ENCODE data around the gene ZNF653.
A peak's percentile ranks its signal among the peaks of the same experiment; 100 is the strongest.

Gene ZNF653

DNA sequence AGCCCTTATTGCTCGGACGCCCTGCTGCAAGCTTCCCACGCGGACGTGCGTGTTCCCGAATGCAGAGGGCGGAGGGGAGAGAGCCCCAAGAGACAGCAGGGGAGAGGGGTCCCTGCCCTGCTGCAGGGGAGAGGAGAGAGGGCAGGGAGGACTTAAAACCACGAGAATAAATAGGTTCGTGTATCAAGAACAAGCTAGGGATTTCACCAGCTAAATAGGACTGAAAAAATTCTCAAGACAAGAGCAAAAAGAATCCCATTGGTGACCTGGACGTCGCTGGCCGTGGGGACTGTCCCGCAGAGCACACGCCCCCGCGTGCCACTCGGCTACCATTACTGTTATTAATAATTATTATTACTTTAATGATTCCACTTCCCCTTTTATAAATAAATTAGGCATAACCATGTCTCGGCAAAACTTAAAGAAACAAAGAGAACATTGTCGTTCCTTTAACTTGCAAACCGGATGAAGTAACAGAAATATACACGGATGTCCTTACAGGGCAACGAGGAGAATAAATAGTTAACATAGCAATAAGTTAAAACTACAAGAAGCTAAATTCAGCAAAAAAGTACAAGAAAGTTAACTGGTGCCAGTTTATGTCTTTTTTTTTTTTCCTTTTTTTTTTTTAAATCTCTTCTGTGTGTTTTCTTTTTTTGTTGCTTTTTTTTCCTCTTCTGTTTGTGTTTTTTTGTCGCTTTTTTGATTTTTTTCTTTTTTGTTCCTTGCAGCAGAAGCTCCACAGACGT lies 53.6 kb downstream of the ZNF653 start:
- Histone ChIP-seq H3K9me3 (ENCODE audit: control insufficient read depth, insufficient read depth, low read depth, low read length) (no peaks in the 10 kb centered on the region), H3K4me3 (ENCODE audit: low read depth, low read length) (peak overlapping the region; percentile 10; the same call in 1 of the 2 replicates), H3K27ac (ENCODE audit: low read depth, low read length) (peak overlapping the region; percentile 33; the same call in 1 of the 2 replicates), H3K4me1 (ENCODE audit: control insufficient read depth, insufficient read depth, low read length) (peaks cover 23% of the 10 kb centered on the region), H3K27me3 (ENCODE audit: control insufficient read depth, insufficient read depth, low read length) (no peaks in the 10 kb centered on the region), H3K9ac (ENCODE audit: low read length) (no peak overlapping the region), H3K36me3 (ENCODE audit: control insufficient read depth, insufficient read depth, low read length) (peaks cover 31% of the 10 kb centered on the region)

DNA sequence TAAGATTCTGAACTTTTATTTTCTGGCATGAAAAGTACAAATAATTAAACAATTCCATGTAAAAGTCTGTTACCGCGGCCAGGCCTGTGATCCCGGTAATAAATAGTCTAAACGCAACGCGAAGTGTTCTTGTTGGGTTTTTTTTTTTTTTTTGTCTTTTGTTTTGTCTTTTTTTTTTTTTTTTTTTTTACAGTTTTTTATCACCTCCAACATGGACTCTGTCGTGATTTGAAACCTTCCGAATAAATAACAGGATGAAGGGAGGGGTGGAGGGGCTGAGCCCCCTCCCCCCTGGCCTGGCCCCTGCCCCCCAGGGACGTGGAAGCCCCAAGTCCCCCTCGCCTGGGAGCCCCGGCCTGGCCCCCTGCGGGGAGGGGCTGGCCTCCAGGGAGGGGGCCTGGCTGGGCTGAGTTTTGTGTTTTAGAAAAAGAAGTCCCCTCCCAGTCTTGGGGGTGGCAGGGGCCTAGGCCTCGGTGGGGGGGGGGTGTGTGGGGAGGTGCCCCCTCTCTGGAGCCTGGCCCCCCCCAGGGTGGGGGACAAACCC lies 54.2 kb downstream of the ZNF653 start:
- Histone ChIP-seq H3K9me3 (ENCODE audit: control insufficient read depth, insufficient read depth, low read depth, low read length) (no peaks in the 10 kb centered on the region), H3K9ac (ENCODE audit: low read length) (no peak overlapping the region), H3K27ac (ENCODE audit: low read depth, low read length) (0 out of 2 replicates have a peak overlapping the region, but pooled peaks have one; percentile 33), H3K27me3 (ENCODE audit: control insufficient read depth, insufficient read depth, low read length) (no peaks in the 10 kb centered on the region), H3K4me3 (ENCODE audit: low read depth, low read length) (no peak overlapping the region; the same call in 1 of the 2 replicates), H3K4me1 (ENCODE audit: control insufficient read depth, insufficient read depth, low read length) (peaks cover 23% of the 10 kb centered on the region), H3K36me3 (ENCODE audit: control insufficient read depth, insufficient read depth, low read length) (peaks cover 34% of the 10 kb centered on the region)

DNA sequence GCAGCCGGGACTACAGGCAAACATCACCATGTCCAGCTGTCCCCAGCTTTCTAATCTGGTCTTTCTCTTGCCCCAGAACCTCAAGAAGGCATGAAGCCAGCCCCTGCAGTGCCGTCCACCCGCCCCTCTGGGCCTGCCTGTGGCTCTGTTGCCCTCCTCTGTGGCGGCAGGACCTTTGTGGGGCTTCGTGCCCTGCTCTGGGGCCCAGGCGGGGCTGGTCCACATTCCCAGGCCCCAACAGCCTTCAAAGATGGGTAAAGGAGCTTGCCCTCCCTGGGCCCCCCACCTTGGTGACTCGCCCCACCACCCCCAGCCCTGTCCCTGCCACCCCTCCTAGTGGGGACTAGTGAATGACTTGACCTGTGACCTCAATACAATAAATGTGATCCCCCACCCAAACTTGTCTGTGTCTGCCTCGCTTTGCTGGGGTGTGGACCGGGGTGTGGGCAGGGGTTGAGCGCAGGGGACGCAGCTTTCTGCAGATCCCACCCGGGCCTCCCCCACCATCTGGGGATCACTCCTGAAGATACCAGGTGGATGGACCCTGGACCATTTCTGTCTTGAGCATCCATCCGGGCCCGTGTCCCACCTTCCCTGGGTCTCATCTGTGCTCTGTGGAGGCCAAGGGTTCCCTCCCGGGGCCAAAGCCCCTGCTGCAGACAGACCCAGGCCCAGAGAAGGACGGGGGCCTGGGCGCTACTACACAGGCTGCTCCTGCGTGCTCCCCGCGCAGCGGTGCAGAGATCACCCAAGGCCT lies 54.9 kb downstream of the ZNF653 start:
- H3K9ac ChIP-seq (ENCODE audit: low read length): no peak overlapping the region
- H3K36me3 ChIP-seq (ENCODE audit: control insufficient read depth, insufficient read depth, low read length): peaks cover 37% of the 10 kb centered on the region
- no peak overlapping the region for H3K4me3 ChIP-seq (ENCODE audit: low read depth, low read length)
- no peaks in the 10 kb centered on the region for H3K27me3 ChIP-seq (ENCODE audit: control insufficient read depth, insufficient read depth, low read length)
- no peaks in the 10 kb centered on the region for H3K9me3 ChIP-seq (ENCODE audit: control insufficient read depth, insufficient read depth, low read depth, low read length)
- no peak overlapping the region for H3K27ac ChIP-seq (ENCODE audit: low read depth, low read length)
- peaks cover 23% of the 10 kb centered on the region for H3K4me1 ChIP-seq (ENCODE audit: control insufficient read depth, insufficient read depth, low read length)

DNA sequence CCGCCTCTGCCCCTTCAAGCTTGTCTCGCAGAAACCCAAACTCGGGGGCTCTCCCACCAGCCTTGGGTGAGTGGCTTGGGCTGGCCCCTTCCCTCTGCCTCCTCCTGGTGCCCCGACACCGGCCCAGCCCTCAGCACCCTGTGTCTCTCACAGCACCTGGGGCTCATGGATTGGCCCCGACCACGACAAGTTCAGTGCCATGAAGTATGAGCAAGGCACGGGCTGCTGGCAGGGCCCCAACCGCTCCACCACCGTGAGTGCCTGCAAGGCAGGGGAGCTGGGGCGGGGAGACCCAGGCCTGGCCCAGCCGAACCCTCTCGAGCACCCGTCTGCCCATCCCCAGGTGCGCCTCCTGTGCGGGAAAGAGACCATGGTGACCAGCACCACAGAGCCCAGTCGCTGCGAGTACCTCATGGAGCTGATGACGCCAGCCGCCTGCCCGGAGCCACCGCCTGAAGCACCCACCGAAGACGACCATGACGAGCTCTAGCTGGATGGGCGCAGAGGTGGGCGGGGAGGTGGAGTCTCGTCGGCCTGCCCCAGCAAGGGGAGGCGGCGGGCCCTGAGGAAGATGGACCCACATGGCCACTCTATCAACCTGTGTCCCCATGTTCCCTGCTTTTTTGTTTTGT lies 56.6 kb downstream of the ZNF653 start:
- H3K4me3 ChIP-seq (ENCODE audit: low read depth, low read length): no peak overlapping the region
- H3K27me3 ChIP-seq (ENCODE audit: control insufficient read depth, insufficient read depth, low read length): no peaks in the 10 kb centered on the region
- peaks cover 23% of the 10 kb centered on the region for H3K4me1 ChIP-seq (ENCODE audit: control insufficient read depth, insufficient read depth, low read length)
- peaks cover 53% of the 10 kb centered on the region for H3K36me3 ChIP-seq (ENCODE audit: control insufficient read depth, insufficient read depth, low read length)
- H3K27ac ChIP-seq (ENCODE audit: low read depth, low read length): no peak overlapping the region
- H3K9me3 ChIP-seq (ENCODE audit: control insufficient read depth, insufficient read depth, low read depth, low read length): no peaks in the 10 kb centered on the region
- H3K9ac ChIP-seq (ENCODE audit: low read length): no peak overlapping the region

DNA sequence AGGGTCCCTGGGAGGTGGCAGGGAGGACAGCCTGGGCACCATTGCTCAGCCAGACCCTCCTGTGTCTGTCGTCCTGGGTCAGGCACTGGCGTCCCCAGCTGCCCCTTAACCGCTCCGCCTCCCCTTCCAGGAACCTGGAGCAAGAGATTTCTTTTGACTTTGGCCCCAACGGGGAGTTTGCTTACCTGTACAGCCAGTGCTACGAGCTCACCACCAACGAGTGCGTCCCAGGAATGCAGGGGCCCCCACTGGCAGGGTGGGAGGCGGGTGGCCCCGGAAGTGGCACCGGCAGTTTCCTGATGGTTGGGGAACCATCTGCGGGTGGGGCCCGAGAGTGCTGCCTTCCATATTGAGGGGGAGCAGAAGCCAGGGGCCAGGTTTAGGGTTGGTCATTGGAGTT lies 57.2 kb downstream of the ZNF653 start:
- Histone ChIP-seq H3K4me3 (ENCODE audit: low read depth, low read length) (no peak overlapping the region), H3K4me1 (ENCODE audit: control insufficient read depth, insufficient read depth, low read length) (peaks cover 21% of the 10 kb centered on the region), H3K27me3 (ENCODE audit: control insufficient read depth, insufficient read depth, low read length) (no peaks in the 10 kb centered on the region), H3K9ac (ENCODE audit: low read length) (no peak overlapping the region), H3K36me3 (ENCODE audit: control insufficient read depth, insufficient read depth, low read length) (peaks cover 59% of the 10 kb centered on the region), H3K9me3 (ENCODE audit: control insufficient read depth, insufficient read depth, low read depth, low read length) (no peaks in the 10 kb centered on the region), H3K27ac (ENCODE audit: low read depth, low read length) (no peak overlapping the region)

DNA sequence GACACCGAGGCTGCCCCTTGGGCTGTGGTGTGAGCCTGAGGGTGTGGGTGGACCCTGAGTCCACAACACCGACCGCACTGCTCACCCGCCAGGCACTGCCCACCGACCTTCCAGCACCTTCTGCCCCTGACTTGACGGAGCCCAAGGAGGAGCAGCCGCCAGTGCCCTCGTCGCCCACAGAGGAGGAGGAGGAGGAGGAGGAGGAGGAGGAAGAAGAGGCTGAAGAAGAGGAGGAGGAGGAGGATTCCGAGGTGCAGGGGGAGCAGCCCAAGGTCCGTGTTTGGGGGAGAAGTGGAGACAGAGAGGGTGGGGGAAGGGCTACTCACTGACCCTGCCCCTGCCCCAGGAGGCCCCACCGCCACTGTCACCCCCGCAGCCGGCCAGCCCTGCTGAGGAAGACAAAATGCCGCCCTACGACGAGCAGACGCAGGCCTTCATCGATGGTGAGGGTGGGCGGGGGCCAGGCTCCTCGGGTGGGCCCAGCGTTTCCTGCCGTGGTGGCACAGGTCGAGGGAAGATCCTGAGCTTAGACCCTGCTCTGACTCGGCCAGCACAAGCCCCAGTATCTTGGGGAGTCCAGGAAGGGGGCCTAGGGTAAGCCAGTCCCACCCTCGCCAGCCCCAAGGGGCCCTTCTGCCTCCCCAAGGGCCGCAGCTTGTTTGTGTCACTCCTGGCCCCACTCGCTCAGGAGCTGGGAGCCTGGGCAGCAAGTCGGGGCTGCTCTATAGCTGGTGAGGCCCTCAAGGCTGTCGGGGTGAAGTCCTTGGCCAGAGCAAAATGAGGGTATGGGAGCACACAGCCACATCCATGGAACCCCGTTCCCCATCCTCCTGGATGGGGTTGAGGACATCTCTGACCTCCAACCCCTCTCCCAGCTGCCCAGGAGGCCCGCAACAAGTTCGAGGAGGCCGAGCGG lies 58.0 kb downstream of the ZNF653 start:
- H3K36me3 ChIP-seq (ENCODE audit: control insufficient read depth, insufficient read depth, low read length): peaks cover 66% of the 10 kb centered on the region
- no peaks in the 10 kb centered on the region for H3K27me3 ChIP-seq (ENCODE audit: control insufficient read depth, insufficient read depth, low read length)
- no peak overlapping the region for H3K9ac ChIP-seq (ENCODE audit: low read length)
- no peak overlapping the region for H3K4me3 ChIP-seq (ENCODE audit: low read depth, low read length)
- H3K9me3 ChIP-seq (ENCODE audit: control insufficient read depth, insufficient read depth, low read depth, low read length): no peaks in the 10 kb centered on the region
- no peak overlapping the region for H3K27ac ChIP-seq (ENCODE audit: low read depth, low read length)
- peaks cover 13% of the 10 kb centered on the region for H3K4me1 ChIP-seq (ENCODE audit: control insufficient read depth, insufficient read depth, low read length)

DNA sequence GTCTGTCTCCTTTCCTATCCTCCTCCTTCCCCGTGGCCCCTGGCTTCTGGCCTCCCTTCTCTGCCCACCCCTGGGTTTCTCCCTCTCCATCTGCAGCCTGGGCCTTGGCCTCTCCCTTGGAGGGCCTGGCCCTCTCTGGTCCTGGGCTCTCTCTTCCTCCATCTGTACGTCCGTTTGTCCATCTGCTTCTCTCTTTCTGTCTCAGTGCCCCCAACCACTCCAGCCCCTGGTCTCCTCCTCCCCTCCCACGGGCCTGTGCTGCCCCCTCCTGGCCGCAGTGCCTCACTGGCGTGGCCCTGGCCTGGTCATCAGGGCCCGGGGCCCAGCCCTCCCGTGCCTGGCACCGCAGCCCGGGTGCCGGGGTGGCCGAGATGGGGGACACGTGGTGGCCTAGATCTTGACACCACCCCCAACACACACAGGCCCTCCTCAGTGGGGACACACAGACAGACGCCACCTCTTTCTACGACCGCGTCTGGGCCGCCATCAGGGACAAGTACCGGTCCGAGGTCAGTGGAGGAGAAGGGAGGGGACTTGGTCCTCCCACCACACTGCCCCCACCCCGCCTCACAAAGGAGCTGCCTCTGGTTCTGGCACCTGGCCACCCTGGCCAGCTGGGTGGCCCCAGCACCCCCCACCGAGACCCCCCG lies 58.9 kb downstream of the ZNF653 start:
- Histone ChIP-seq H3K4me1 (ENCODE audit: control insufficient read depth, insufficient read depth, low read length) (peaks cover 6% of the 10 kb centered on the region), H3K36me3 (ENCODE audit: control insufficient read depth, insufficient read depth, low read length) (peaks cover 75% of the 10 kb centered on the region), H3K27me3 (ENCODE audit: control insufficient read depth, insufficient read depth, low read length) (no peaks in the 10 kb centered on the region), H3K4me3 (ENCODE audit: low read depth, low read length) (no peak overlapping the region), H3K27ac (ENCODE audit: low read depth, low read length) (no peak overlapping the region), H3K9ac (ENCODE audit: low read length) (no peak overlapping the region), H3K9me3 (ENCODE audit: control insufficient read depth, insufficient read depth, low read depth, low read length) (no peaks in the 10 kb centered on the region)

DNA sequence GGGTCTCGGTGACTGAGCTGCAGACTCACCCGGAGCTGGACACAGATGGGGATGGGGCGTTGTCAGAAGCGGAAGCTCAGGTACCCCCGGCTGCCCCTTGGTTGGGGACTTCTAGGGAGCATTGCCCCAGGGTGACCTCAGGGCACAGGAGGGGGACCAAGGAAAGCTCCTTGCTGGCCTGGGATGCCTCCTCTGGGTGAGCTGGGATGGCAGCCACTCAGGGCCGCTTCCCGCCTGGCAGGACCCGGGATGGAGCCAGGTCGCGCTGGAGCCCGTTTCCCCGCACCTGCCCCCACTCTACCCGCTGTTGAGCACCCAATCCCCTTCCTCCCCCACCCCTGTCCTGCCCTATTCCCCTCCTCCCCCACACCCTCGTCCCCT lies 59.4 kb downstream of the ZNF653 start:
- H3K9ac ChIP-seq (ENCODE audit: low read length): no peak overlapping the region
- no peak overlapping the region for H3K27ac ChIP-seq (ENCODE audit: low read depth, low read length)
- H3K36me3 ChIP-seq (ENCODE audit: control insufficient read depth, insufficient read depth, low read length): peaks cover 80% of the 10 kb centered on the region

DNA sequence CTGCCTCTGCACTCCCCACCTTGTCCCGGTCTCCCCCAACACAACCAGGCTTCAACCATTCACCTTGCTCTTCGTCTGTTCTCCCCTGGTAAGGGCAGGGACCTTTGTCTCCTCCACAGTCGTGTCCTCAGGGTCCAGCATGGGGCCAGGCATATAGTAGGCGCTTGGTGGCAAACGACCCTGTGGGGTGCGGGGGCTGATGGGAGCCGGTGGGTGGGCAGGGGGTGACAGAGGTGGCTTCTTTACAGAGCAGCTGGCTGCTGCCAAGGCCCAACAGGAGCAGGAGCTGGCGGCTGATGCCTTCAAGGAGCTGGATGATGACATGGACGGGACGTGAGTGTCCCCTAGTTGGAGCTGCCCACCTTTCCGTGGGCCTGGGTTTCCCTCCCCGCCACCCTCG lies 60.5 kb downstream of the ZNF653 start:
- Histone ChIP-seq H3K27me3 (ENCODE audit: control insufficient read depth, insufficient read depth, low read length) (no peaks in the 10 kb centered on the region), H3K4me3 (ENCODE audit: low read depth, low read length) (no peak overlapping the region), H3K9me3 (ENCODE audit: control insufficient read depth, insufficient read depth, low read depth, low read length) (no peaks in the 10 kb centered on the region), H3K27ac (ENCODE audit: low read depth, low read length) (no peak overlapping the region), H3K36me3 (ENCODE audit: control insufficient read depth, insufficient read depth, low read length) (peaks cover 88% of the 10 kb centered on the region), H3K9ac (ENCODE audit: low read length) (no peak overlapping the region), H3K4me1 (ENCODE audit: control insufficient read depth, insufficient read depth, low read length) (no peaks in the 10 kb centered on the region)

More for the DNA sequence above, 59.4 kb downstream of the ZNF653 start:
- Histone ChIP-seq H3K27me3 (ENCODE audit: control insufficient read depth, insufficient read depth, low read length) (no peaks in the 10 kb centered on the region), H3K9me3 (ENCODE audit: control insufficient read depth, insufficient read depth, low read depth, low read length) (no peaks in the 10 kb centered on the region), H3K4me3 (ENCODE audit: low read depth, low read length) (no peak overlapping the region), H3K4me1 (ENCODE audit: control insufficient read depth, insufficient read depth, low read length) (peaks cover 4% of the 10 kb centered on the region; the same call in 1 of the 2 replicates)

DNA sequence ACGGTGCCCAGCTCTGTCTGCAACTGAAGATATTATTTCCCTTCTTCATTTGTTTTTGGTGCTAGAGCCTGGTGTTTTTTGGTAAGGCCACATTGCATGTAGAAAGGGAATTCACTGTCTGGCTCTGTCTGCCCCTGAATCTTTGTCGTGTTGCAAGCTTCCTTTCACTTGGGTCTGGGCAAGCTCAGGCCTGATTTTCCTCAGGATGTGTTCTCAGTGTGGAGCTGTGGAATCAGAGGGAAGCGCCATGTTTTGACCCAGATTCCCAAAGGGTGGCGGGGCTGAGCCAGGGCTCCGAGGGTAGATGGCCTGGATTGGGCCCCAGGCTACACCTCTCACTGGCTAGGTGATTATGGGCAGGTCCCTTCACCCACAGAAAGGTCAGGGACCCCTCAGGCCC lies 61.6 kb downstream of the ZNF653 start:
- H3K4me3 ChIP-seq (ENCODE audit: low read depth, low read length): no peak overlapping the region
- no peaks in the 10 kb centered on the region for H3K4me1 ChIP-seq (ENCODE audit: control insufficient read depth, insufficient read depth, low read length)
- no peaks in the 10 kb centered on the region for H3K9me3 ChIP-seq (ENCODE audit: control insufficient read depth, insufficient read depth, low read depth, low read length)
- H3K9ac ChIP-seq (ENCODE audit: low read length): no peak overlapping the region
- no peaks in the 10 kb centered on the region for H3K27me3 ChIP-seq (ENCODE audit: control insufficient read depth, insufficient read depth, low read length)
- peaks cover 85% of the 10 kb centered on the region for H3K36me3 ChIP-seq (ENCODE audit: control insufficient read depth, insufficient read depth, low read length)
- no peak overlapping the region for H3K27ac ChIP-seq (ENCODE audit: low read depth, low read length)

Data from HUES6 (cell line).